ENCODE measurements around the gene OTOP2. TPM values are rescaled to one million over a fixed set of nuclear protein-coding genes. Genes with fewer than 3 reads are reported as not detected.

The OTOP2 gene
- total and polyA plus RNA-seq, 2 of the 4 experiments (the other 2 are of a cell fraction), result not detected

DNA sequence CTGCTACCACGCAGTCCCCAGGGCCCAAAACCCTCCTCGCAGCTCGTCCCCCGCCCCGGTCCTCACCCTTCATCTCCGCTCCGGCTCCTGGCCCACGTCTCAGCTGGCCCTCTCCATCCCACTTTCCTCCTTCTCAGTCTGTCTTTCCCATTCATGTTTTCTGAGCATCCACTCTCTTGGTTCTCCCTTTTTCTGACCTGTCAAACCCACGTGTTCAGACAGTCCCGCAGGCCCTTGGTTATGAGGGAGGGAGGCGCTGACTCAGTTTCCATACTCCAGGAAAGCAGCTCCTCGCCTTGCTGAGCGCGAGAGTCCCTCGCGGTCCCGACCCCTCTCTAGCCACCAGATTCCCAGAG lies 48.9 kb downstream of the OTOP2 start:
- H2AK9ac ChIP-seq (replicated peaks; ENCODE audit: low read depth, low read length, poor library complexity), result no peak overlapping the region
- no peak overlapping the region for H4K8ac ChIP-seq (ENCODE audit: low read depth in 2 of 2, low read length in 2 of 2)
- no peaks in the 10 kb centered on the region for H3K9me1 ChIP-seq (ENCODE audit: insufficient read depth, low read length)
- no peaks in the 10 kb centered on the region for H3K9me3 ChIP-seq (ENCODE audit: control insufficient read depth, insufficient read depth, low read length)
- H2BK120ac ChIP-seq (ENCODE audit: low read depth, low read length), result no peak overlapping the region
- H2BK20ac ChIP-seq (ENCODE audit: low read depth, low read length), result no peak overlapping the region
- H4K20me1 ChIP-seq (ENCODE audit: insufficient read depth, low read length), result no peaks in the 10 kb centered on the region
- peaks cover 49% of the 10 kb centered on the region for H3K27me3 ChIP-seq (ENCODE audit: control insufficient read depth, insufficient read depth, low read length)
- no peak overlapping the region for H3K4ac ChIP-seq (ENCODE audit: low read depth, low read length)
- POLR2A ChIA-PET (ENCODE audit: unreplicated experiment), result interaction anchor here (0.8 to 1.3 kb wide), 2 partner anchors 14 to 16 kb away, joined by 4 to 5 read pairs; partner anchors contain the start of gene CDR2L
- WGBS, 2 experiments (ENCODE audit: extremely low coverage in 2 of 2, insufficient read length in 1 of 2), result 20% methylated on average over 3 of the region's 17 CpGs; no CpG with 5 or more reads in 1 of the 2 experiments
- H2BK5ac ChIP-seq (ENCODE audit: low read depth, low read length, poor library complexity, severe bottlenecking), result no peak overlapping the region
- intact Hi-C loops (cut with micrococcal nuclease), result no loop called here
- no peak overlapping the region for H3K9ac ChIP-seq (ENCODE audit: low read depth, low read length)
- peak overlapping the region; percentile 18; the same call in 1 of the 2 replicates for H3K4me3 ChIP-seq (ENCODE audit: insufficient read depth, low read depth, low read length)
- in situ Hi-C loops (cut with MboI; ENCODE audit: low sequenced_read_pairs), result no loop called here
- no TSS peak for BruUV-seq (replicated peaks)
- ATAC-seq (ENCODE audit: low read depth) (no peak), DNase-seq (no peak)
- peak overlapping the region; percentile 66 for H3K4me2 ChIP-seq (ENCODE audit: low read depth, low read length)
- no peak overlapping the region for H4K5ac ChIP-seq (ENCODE audit: low read depth, low read length)
- H2AFZ ChIP-seq (replicated peaks; ENCODE audit: low read length, poor library complexity), result peak overlapping the region; percentile 71
- H2BK15ac ChIP-seq (ENCODE audit: low read depth, low read length), result no peak overlapping the region
- no peaks in the 10 kb centered on the region for H3K79me1 ChIP-seq (ENCODE audit: low read depth in 1 of 2, low read length in 2 of 2)
- no peak overlapping the region for H3K18ac ChIP-seq (ENCODE audit: low read depth, low read length)
- no peak overlapping the region for H3K14ac ChIP-seq (replicated peaks; ENCODE audit: low read depth, low read length)
- CTCF ChIA-PET, result no interaction called here
- no peak overlapping the region for H3K56ac ChIP-seq (ENCODE audit: extremely low read depth, insufficient read depth, low read length)
- H3K27ac ChIP-seq (ENCODE audit: insufficient read depth, low read length), result no peak overlapping the region
- TF ChIP-seq, protein P1, sequence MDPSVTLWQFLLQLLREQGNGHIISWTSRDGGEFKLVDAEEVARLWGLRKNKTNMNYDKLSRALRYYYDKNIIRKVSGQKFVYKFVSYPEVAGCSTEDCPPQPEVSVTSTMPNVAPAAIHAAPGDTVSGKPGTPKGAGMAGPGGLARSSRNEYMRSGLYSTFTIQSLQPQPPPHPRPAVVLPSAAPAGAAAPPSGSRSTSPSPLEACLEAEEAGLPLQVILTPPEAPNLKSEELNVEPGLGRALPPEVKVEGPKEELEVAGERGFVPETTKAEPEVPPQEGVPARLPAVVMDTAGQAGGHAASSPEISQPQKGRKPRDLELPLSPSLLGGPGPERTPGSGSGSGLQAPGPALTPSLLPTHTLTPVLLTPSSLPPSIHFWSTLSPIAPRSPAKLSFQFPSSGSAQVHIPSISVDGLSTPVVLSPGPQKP (IDR thresholded peaks at IDR 0.05; ENCODE audit: borderline replicate concordance, low read depth, low read length), result no peak
- TF ChIP-seq SMC3 (IDR thresholded peaks at IDR 0.05; ENCODE audit: low read depth, low read length), result no peak
- TF ChIP-seq FOS (IDR thresholded peaks at IDR 0.05; ENCODE audit: low read depth, low read length), result no peak
- TF ChIP-seq RFX5 (IDR thresholded peaks at IDR 0.05; ENCODE audit: low read depth, low read length), result no peak
- TF ChIP-seq, protein P2, sequence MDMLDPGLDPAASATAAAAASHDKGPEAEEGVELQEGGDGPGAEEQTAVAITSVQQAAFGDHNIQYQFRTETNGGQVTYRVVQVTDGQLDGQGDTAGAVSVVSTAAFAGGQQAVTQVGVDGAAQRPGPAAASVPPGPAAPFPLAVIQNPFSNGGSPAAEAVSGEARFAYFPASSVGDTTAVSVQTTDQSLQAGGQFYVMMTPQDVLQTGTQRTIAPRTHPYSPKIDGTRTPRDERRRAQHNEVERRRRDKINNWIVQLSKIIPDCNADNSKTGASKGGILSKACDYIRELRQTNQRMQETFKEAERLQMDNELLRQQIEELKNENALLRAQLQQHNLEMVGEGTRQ (IDR thresholded peaks at IDR 0.05; ENCODE audit: low read depth, low read length), result no peak
- no peak for TF ChIP-seq RAD21 (IDR thresholded peaks at IDR 0.05; ENCODE audit: low read length)
- TF ChIP-seq MXI1 (IDR thresholded peaks at IDR 0.05; ENCODE audit: borderline replicate concordance, low read depth, low read length), result no peak
- TF ChIP-seq NFE2L2 (IDR thresholded peaks at IDR 0.05; ENCODE audit: low read depth, low read length), result no peak
- TF ChIP-seq CHD1 (IDR thresholded peaks at IDR 0.05; ENCODE audit: low read depth, low read length), result no peak
- TF ChIP-seq MAFK (IDR thresholded peaks at IDR 0.05; ENCODE audit: low read depth, low read length), result no peak
- no peaks in the 10 kb centered on the region for H3K36me3 ChIP-seq (ENCODE audit: control insufficient read depth, insufficient read depth, low read length)
- H3K23ac ChIP-seq (ENCODE audit: low read depth, low read length), result no peak overlapping the region
- 0 out of 2 replicates have a peak, but pooled peaks cover 2% of the 10 kb centered on the region for H3K4me1 ChIP-seq (ENCODE audit: control insufficient read depth, insufficient read depth, low read length)
- H4K91ac ChIP-seq (ENCODE audit: insufficient read depth, low read depth, low read length), result no peak overlapping the region
- H2AK5ac ChIP-seq (ENCODE audit: low read depth, low read length), result no peak overlapping the region
- dilution Hi-C loops (cut with HindIII; ENCODE audit: low sequenced_read_pairs, unreplicated experiment), result no loop called here

All from IMR-90 (cell line).